Endothelial cell of umbilical vein (primary cell): Measurements from ENCODE around the gene RPGRIP1.

Source experiments
- EZH2 ChIP-seq: IDR thresholded peaks from 2 replicates; pipeline ENCODE4 v1.6.1; 2012; ENCODE audit warnings: borderline replicate concordance, low read depth, mild to moderate bottlenecking, moderate library complexity, low read length, inconsistent platforms; ENCODE audit not compliant: severe bottlenecking
- POLR2A ChIP-seq: IDR thresholded peaks from 2 replicates; pipeline ENCODE4 v1.6.1; 2012; ENCODE audit warnings: low read depth, mild to moderate bottlenecking, control low read depth, low read length

- TF ChIP-seq EZH2 (no peak), POLR2A (no peak)
Measured at GRCh38 chr14:21268617-21269251, 11.1 kb upstream of the RPGRIP1 start.
